Inflammatory macrophage treated with lipopolysaccharide for 1 hour (primary cell): ENCODE results near the gene SLC25A15.
"Not testable (repeated sequence)": the region's sequence is repeated elsewhere in the genome, so short reads cannot be mapped to it uniquely, and the experiment has no call there.

Experiments
- DNase-seq, 2 donors: peaks; one replicate each; pipeline ENCODE4 v3.0.0-alpha.2; 2020 to 2022

Gene SLC25A15

DNA sequence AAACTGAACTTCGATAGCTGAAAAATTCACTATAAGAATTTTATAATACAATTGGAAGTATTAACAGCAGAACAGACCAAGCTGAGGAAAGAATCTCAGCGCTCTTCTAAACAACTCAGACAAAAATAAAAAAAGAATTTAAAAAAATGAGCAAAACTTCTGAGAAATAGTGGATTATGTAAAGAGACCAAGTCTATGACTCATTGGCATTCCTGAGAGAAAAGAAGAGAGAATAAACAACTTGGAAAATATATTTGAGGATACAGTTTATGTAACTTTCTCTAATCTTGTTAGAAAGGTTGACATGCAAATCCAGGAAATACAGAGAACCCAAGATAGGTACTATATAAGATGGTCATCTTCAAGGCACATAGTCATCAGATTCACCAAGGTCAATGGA is 25.4 kb downstream of the SLC25A15 start:
- no peak for DNase-seq

DNA sequence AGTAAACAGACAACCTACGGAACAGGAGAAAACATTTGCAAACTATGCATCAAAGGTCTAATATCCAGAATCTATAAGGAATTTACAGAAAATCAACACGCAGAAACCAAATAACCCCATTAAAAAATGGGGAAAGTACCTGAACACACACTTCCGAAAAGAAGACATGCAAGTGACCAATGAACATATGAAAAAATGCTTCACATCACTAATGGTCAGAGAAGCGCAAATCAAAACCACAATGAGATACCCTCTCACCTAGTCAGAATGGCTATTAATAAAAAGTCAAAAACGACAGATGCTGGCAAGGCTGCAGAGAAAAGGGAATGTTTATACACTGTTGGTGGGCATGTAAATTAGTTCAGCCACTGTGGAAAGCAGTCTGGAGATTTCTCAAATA is 29.5 kb downstream of the SLC25A15 start:
- DNase-seq = no peak

DNA sequence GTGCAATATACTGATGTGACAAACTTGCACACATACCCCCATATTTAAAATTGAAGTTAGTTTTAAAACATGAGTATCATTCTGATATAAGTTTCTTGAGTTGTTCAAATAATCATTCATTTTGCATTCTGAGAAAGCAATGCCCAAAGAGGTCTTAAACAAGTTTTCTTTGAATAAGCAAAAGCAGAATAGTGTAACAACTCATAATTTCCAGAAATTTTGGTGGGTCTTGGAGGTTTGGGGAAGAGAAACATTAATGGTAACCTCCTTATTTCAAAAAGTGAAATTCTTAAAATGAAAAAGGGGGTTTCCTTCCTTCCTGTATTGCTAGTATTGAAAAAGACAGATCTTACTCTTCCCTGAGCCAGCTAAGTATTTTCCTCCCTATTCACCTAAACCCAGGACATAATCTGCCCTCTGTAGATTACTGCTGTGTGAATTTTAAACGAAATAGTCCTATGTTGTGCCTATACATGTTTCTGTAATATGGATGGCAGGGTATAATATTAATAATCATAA is 30.4 kb downstream of the SLC25A15 start:
- DNase-seq = no peak

DNA sequence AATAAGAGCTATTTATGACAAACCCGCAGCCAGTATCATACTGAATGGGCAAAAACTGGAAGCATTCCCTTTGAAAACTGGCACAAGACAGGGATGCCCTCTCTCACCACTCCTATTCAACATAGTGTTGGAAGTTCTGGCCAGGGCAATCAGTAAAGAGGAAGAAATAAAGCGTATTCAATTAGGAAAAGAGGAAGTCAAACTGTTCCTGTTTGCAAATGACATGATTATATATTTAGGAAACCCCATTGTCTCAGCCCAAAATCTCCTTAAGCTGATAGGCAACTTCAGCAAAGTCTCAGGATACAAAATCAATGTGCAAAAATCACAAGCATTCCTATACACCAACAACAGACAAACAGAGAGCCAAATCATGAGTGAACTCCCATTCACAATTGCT is 50.3 kb downstream of the SLC25A15 start:
- DNase-seq = peak; percentile 10 to 38

DNA sequence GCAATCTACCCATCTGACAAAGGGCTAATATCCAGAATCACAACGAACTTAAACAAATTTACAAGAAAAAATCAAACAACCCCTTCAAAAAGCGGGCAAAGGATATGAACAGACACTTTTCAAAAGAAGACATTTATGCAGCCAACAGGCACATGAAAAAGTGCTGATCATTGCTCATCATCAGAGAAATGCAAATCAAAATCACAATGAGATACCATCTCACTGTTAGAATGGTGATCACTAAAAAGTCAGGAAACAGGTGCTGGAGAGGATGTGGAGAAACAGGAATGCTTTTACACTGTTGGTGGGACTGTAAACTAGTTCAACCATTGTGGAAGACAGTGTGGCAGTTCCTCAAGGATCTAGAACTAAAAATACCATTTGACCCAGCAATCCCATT is 51.5 kb downstream of the SLC25A15 start:
- DNase-seq = not testable (repeated sequence)
